Activated T-cell treated with anti-CD3 and anti-CD28 coated beads, Interleukin-2, amount 50 U/mL, for 1 hour (primary cell): ENCODE results near the gene ARL3.
A peak's percentile ranks its signal among the peaks of the same experiment; 100 is the strongest.
"Not testable (repeated sequence)": the region's sequence is repeated elsewhere in the genome, so short reads cannot be mapped to it uniquely, and the experiment has no call there.

Experiments used
- DNase-seq: peaks from one replicate; pipeline ENCODE4 v3.0.0-alpha.2; 2020

The ARL3 gene

GRCh38 chr10:102670065-102670670 lies 44.0 kb downstream of the ARL3 start:
- no peak for DNase-seq

DNA sequence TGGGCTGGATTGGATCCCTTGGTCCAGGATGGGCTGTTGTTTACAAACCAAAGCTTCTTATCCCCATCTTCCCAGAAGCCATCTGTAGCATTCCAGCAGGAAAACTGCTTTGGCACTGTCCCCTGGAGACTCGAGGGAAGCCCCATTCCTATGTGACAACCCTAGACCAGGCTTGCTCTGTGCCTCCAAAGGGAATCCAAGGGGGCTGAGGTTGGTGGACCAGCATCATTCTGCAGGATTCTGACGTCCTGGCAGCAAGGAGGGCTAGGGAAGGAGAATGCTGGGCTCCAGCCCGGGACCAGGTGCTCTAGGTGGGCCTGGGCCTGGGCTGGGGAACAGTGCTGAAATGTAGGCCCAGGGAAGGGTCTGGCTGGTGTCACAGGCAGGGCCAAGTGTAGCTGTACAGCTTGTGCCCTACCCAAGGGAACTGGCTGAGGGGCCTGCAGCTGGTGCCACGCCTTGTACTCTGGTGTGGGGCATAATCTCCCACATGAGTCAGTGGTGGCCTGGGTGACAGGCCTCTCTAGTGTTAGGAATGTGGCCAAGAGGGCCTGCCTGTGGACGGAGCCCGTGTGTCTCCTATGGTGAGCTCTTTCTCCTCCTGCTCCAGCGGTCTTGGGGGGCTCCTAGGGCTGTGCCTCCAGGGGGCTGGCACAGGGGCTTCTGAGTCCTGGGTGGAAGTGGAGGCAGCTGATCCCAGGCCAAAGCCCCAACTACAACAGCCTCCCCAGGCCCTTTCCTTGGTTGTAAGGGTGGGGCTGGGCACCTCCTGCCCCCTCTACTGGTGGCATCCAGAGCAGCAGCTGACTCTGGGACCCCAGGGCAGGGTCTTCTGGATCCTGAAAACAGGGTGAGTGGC lies 44.8 kb downstream of the ARL3 start:
- peak; percentile 50 for DNase-seq

GRCh38 chr10:102668326-102669107 lies 45.7 kb downstream of the ARL3 start:
- no peak for DNase-seq

DNA sequence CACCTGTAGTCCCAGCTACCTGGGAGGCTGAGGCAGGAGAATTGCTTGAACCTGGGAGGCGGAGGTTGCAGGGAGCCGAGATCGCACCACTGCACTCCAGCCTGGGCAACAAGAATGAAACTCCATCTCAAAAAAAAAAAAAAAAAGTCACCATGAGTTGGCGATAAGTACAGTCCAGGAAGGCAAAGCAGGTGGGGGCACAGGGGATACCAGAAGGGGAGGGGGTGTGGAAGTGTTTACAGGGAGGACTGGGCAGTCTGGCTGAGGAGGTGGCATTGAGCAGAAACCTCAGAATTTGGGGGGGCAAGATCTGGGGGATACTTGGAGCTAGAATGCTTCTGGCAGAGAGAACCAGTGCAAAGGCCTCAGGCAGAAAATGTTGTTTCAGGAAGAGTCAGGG lies 46.8 kb downstream of the ARL3 start:
- DNase-seq, result not testable (repeated sequence)

DNA sequence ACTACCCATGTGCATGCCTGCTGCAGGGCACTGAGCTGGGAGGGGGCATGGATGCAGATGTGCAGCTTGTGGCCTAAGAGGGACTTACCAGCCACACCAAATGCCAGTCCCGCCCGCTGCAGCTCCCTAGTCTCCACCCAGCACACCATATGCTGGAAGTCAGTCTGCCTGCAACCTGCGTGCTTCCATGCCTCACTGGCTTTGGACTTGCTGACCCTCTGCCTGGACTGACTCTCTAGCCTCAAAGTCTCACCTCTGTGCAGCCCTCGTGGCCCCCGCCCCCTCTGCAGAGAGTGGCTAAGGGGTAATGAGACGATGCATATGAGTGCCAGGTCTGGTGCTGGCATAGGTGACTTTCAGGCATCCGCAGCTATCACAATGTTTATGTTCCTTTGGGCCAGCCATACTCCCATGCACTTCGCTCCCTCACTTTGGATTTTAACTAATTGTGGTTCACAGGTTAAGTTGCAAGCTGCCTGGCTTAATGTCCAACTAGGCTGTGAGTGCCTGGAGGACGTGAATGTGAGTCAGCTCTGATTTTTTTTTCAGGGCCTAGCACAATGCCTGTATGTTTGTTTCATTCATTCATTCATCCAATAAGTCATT lies 48.2 kb downstream of the ARL3 start:
- no peak for DNase-seq

DNA sequence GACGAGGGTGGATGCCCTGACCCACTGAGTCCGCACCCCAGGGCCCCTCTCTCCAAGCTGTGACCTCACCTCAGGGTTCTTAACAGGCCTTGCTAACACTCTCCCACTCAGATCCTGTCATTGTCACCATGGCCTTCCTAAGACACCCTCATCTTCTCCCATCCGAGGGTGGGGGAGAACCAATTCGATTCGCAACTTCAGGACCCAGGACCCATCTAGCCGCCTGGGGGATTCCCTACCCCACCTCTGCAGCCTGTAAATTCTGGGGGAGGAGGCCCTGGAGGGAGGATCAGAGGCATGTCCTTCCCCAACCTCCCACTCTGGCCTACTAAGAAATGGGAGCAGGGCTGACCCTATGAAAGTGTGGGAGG lies 52.6 kb downstream of the ARL3 start:
- no peak for DNase-seq

DNA sequence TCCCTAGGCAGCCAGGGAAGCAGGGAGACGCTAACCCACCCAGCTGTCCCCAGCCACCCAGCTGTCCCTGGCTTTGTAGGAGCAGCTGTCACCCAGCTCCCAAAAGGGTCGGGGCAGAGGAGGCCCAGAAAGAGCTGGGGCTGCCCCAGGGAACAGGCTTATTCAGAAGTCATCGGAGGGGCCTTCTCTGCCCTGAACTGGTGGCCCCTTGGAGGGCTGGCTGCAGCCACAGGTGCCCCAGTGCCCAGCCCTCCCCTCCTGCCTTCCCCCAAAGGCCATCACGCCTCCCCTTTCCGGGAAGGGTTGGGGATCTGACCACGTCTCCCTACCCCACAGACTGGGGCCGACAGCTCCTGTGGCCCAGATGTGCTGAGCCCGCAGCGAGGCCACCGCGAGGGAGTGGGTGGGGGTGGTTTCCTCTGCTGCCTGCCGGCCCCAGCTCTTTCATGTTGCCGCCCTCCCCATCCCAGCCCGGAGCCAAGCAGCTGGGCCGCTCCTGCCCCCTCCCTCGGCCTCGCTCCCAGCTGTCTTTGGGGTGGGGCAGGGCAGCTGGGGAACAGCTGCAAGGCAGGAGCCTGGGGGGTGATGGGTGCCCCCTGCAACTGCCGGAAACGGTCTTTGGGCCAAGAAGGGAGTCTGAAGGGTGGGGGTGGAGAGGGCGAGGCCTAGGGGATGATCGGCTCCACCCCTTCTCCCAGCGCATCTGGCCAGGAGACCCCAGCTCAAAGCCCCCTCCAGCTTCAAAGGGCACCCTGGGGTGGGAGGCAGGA lies 53.1 kb downstream of the ARL3 start:
- peak; percentile 62 for DNase-seq

DNA sequence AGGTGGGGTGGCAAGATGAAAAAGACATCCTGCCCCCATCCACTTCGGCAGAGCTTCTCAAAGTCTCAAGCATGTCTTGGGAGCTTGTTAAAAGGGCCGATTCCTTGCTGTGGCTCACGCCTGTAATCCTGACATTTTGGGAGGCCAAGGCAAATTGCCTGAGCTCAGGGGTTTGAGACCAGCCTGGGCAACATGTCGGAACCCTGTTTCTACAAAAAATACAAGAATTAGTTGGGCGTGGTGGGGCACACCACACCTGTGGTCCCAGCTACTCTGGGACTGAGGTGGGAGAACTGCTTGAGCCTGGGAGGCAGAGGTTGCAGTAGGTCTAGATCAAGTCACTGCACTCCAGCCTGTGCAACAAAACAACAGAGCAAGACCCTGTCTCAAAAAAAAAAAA lies 55.4 kb downstream of the ARL3 start:
- no peak for DNase-seq

DNA sequence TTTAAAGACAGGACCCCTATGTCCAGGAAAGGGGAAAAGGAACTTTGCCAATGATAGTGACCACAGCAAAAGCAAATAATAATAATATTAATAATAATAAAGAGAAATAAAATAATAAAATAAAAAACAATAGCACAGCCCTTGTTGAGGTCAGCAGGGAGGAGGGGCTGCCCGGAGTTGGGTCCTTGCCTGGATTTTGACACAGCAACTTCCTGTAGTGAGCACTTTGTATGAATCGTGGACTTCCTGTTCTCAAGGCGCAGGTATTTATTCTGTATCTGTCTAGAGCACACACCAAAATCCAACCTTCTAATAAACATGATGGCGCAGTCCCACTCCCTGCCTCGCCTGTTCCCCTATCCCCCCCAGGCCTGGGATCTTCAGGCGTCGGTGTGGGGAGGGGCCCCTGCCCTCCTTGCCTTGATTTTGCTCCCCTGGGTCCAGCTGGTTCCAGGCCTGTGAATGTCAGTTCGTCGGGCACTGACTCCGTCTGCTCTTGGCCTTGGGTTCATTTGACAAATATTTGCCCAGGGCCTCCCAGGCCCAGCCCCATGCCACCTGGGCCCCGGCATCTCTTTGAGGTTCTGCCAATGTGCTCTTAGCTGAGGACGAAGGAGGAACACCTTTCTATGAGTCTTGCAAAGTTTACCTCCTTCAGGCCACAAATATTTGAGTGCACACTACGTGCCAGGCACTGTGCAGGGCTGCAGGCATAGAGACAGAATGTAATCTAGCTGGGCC lies 56.0 kb downstream of the ARL3 start:
- DNase-seq, result no peak

- DNase-seq, result no peak
These were observed 56.7 kb downstream of the ARL3 start for GRCh38 chr10:102657451-102657850.

DNA sequence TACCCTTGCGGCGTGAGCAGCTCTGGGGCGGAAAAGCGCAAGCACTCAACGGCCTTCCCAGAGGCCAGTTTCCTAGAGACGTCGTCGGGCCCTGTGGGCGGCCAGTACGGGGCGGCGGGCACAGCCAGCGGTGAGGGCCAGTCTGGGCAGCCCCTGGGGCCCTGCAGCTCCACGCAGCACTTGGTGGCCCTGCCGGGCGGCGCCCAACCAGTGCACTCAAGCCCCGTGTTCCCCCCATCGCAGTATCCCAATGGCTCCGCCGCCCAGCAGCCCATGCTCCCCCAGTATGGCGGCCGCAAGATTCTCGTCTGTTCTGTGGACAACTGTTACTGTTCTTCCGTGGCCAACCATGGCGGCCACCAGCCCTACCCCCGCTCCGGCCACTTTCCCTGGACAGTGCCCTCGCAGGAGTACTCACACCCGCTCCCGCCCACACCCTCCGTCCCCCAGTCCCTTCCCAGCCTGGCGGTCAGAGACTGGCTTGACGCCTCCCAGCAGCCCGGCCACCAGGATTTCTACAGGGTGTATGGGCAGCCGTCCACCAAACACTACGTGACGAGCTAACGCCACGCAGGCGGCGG lies 57.3 kb downstream of the ARL3 start:
- no peak for DNase-seq

DNA sequence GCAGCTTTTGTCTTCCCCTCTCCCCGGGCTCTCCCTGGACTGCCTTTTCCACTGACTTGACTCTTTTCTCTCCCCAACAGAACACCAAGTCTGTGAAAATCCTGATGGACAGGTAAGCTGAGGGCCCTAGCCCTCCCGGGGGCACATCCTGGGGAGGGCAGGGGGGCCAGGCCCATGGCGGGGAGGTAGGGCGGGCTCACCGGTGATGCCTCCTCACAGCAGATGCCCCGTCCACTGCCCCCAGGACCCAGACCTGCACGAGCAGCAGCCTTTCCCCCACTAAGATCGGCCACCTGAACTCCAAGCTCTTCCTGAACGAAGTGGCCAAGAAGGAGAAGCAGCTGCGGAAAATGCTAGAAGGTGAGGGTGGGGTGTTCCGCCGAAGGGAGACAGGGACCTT lies 58.2 kb downstream of the ARL3 start:
- DNase-seq, result no peak

GRCh38 chr10:102654969-102655368 lies 59.2 kb downstream of the ARL3 start:
- DNase-seq, result no peak

- no peak for DNase-seq
These were observed 59.6 kb downstream of the ARL3 start for GRCh38 chr10:102654566-102654965.

GRCh38 chr10:102653060-102653459 lies 61.1 kb downstream of the ARL3 start:
- DNase-seq, result no peak

- no peak for DNase-seq
These were observed 61.9 kb downstream of the ARL3 start for GRCh38 chr10:102652170-102652916.

DNA sequence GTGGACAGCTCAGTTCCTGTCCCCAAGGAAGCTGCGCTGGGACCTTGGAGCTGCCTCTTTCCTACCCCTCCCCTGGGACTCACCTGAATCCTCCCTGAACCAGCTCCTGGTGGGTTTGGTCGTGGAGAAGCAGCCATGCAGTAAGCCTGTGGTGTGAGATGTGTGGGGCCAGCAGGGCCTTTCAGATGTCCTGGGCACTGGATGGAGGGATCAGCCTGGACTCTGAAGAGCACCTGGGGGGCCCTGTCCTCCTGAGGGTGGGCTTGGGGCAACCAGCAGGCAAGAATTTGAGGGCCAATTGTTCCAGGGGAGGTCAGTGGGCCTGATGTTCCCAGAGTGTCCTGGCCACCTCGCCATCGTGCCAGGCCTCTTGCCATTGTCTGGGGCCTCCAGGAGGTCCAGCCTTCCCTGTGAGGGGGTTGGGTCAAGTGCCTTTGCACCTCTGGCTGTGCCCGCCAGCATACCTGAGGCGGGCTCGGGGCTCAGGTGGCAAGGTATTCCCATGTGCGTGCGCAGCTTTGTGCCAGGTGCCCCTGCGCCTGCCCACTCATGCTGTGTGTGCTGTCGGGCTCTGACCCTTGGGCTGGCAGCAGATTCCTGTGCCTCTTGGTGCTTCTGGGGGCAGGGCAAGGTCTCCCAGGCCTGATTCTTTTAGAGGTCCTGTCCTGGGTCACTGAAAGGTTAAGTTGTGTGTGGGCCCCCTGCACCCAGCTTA lies 62.6 kb downstream of the ARL3 start:
- DNase-seq, result no peak

DNA sequence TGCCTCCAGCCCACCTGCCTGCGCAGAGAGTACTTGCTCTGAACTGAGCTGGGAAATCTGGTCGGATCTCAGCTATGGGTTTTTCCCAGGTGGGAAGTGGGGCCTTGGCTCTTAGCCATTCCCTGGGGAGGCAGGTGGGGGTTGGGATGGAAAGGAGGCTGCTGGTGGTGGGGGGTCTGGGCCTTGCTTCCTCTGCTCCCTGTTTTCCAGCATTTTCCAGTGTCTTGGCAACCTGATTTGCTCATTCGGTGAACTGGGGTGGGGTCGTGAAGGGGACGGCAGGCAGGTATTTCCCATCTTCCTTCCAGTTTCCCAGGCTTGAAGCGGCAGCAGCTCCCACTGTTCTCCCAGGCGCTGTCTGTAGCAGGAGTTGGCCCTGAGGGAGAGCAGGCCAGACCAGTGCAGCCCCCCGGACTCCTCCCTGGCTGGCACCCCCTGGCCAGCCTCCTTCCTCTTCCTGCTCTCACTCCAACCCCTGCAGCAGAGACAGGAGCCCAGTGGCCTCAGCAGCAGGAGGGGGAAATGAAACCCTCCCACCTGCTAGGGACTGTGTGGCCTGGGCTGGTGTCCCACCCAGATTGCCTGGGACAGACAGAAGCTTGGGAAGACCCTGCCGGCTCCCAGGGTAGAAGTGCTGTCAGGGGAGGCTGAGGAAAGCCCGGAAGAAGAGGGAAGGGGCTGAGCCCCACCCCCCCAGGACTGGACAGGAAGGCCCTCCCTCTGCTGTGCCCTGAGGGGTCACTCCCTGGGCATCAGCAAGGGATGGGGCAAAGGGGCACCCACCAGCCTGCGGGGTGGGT lies 63.3 kb downstream of the ARL3 start:
- DNase-seq, result no peak
